Fibroblast of the aortic adventitia (primary cell): ENCODE results near the gene RIMBP2. TPM values are rescaled to one million over a fixed set of nuclear protein-coding genes. Genes with fewer than 3 reads are reported as not detected.

ENCODE experiments used
- DNase-seq: peaks from one replicate; pipeline ENCODE4 v3.0.0-alpha.2; 2010; ENCODE audit warnings: low read depth
- H3K4me3 ChIP-seq: 2 replicates; pipeline ENCODE4 v1.5.1; 2011; ENCODE audit warnings: low read depth, mild to moderate bottlenecking, control low read depth, low read length, moderate library complexity
- CTCF ChIP-seq: IDR thresholded peaks from 2 replicates; pipeline ENCODE4 v1.5.1; 2011; ENCODE audit warnings: mild to moderate bottlenecking, low read length, control low read depth, inconsistent platforms; ENCODE audit not compliant: insufficient read depth
- total RNA-seq: library from RNA; depleted of rRNA; stranded (reverse); fragments of >200 nt; gene quantifications from 2 replicates; pipeline ENCODE4 v1.2.3, GENCODE V29; 2012; ENCODE audit warnings: low replicate concordance

RIMBP2 gene
- total RNA-seq, 1 donor: not detected

GRCh38 chr12:130706311-130706710, 9.8 kb downstream of the RIMBP2 start:
- TF ChIP-seq CTCF: no peak
- no peak overlapping the region for H3K4me3 ChIP-seq
- no peak for DNase-seq

- no peak overlapping the region for H3K4me3 ChIP-seq
- DNase-seq: no peak
- TF ChIP-seq CTCF: no peak
Measured at GRCh38 chr12:130705178-130705822, 10.8 kb downstream of the RIMBP2 start.

GRCh38 chr12:130704606-130705005, 11.5 kb downstream of the RIMBP2 start:
- no peak for DNase-seq
- TF ChIP-seq CTCF: no peak
- H3K4me3 ChIP-seq: no peak overlapping the region

GRCh38 chr12:130703733-130704375, 12.2 kb downstream of the RIMBP2 start:
- TF ChIP-seq CTCF: no peak
- no peak overlapping the region for H3K4me3 ChIP-seq
- DNase-seq: no peak

- DNase-seq: no peak
- TF ChIP-seq CTCF: no peak
- H3K4me3 ChIP-seq: no peak overlapping the region
Measured at GRCh38 chr12:130702966-130703732, 12.9 kb downstream of the RIMBP2 start.

- DNase-seq: no peak
- TF ChIP-seq CTCF: no peak
- H3K4me3 ChIP-seq: no peak overlapping the region
Measured at GRCh38 chr12:130701402-130701744, 14.7 kb downstream of the RIMBP2 start.
